ENCODE results near the gene ADAM23.

The ADAM23 gene

DNA sequence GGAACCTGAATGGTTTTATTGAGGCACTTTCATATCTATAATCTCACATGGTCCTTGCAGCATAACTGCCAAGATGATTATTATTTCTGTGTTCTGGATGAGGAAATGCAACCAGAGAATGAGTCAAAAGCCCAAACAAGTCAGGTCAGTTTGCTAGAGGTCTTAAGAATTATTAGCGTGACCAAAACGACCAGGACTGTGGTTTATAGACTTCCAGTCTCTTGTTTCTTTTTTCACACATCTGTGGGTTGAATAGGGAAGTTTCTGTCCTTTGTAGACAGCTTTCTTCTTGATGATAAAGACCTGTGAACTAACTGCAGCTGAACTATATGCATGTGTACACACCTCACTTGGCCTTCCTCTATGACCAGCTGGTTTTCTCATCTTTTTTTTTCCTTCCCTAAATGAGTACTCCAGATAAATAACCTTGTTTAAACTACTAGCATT, 13.9 kb downstream of the ADAM23 start:
- TF ChIP-seq, protein P1, sequence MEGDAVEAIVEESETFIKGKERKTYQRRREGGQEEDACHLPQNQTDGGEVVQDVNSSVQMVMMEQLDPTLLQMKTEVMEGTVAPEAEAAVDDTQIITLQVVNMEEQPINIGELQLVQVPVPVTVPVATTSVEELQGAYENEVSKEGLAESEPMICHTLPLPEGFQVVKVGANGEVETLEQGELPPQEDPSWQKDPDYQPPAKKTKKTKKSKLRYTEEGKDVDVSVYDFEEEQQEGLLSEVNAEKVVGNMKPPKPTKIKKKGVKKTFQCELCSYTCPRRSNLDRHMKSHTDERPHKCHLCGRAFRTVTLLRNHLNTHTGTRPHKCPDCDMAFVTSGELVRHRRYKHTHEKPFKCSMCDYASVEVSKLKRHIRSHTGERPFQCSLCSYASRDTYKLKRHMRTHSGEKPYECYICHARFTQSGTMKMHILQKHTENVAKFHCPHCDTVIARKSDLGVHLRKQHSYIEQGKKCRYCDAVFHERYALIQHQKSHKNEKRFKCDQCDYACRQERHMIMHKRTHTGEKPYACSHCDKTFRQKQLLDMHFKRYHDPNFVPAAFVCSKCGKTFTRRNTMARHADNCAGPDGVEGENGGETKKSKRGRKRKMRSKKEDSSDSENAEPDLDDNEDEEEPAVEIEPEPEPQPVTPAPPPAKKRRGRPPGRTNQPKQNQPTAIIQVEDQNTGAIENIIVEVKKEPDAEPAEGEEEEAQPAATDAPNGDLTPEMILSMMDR (IDR thresholded peaks at IDR 0.05; ENCODE audit: low read length, missing control alignments) = no peak

DNA sequence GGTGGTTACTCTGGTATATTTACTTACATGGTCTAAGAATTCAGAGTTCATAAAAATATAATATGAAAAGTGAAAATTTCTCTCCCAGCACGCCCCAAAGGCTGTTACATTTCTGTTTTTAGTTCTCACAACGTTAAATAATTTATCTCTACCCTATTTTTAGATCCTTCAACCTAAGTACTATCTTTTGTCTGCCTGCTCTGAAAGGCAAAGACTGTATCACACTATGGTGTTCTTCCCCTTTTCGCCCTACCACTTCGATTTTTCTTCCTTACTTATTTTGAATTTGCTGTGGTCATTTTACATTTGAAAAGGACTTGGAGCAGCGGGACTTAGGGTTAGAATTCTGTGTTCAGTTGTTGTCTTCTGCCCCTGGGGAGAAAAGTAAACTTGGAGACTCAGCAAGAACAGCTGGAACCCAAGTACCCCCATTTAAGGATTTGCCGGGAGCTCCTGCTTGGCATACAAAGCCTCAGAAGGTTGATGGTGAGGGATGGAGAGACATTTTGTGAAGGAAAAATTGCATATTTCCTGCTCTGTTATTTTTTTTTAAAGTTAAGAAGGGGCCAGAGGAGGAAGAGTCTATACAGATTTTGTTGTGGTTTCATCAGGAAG, 19.0 kb downstream of the ADAM23 start:
- TF ChIP-seq, protein P1 (IDR thresholded peaks at IDR 0.05; ENCODE audit: low read length, missing control alignments) = no peak
- no peak for DNase-seq (ENCODE audit: low read depth)
- no peak overlapping the region for H3K4me3 ChIP-seq (replicated peaks; ENCODE audit: low read depth, low read length)

More for the DNA sequence above, 13.9 kb downstream of the ADAM23 start:
- no peak for DNase-seq (ENCODE audit: low read depth)
- no peak overlapping the region for H3K4me3 ChIP-seq (replicated peaks; ENCODE audit: low read depth, low read length)

DNA sequence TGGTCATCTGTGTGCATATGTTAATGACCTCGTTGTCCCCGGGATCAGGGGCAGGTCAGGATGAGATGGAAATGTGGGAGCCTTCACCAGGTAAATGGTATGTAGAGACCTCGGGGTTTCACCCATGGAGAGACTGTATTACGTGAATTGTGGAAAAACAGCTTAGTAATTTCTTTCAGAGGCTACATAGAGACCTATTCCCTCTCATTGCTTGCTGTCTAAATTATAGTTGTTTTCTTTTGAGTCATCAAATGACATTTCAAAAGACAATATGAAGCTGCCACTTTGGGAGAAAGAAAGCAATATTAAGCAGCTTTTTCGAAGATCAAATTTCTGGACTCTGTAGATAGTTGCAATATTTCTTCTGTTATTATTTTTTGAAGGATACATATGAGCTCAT, 20.4 kb downstream of the ADAM23 start:
- H3K4me3 ChIP-seq (replicated peaks; ENCODE audit: low read depth, low read length) = no peak overlapping the region
- TF ChIP-seq, protein P1 (IDR thresholded peaks at IDR 0.05; ENCODE audit: low read length, missing control alignments) = no peak
- no peak for DNase-seq (ENCODE audit: low read depth)

DNA sequence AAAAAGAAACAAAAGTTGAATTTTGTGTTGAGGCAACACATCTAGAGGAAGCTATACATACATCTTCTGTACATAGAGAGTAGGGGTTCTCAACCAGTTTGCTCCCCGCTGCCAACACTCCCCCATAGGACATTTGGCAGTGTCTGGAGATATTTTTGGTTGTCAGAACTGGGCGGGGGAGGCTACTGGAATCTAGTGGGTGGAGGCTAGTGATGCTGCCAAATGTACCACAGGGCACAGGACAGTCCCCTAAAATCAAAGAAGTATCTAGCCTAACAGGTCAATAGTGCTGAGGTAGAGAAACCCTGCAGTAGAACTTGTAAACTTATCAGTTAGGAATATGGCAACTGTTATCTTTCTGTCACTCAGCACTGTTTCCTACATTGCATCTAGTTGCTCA, 21.3 kb downstream of the ADAM23 start:
- no peak for DNase-seq (ENCODE audit: low read depth)
- H3K4me3 ChIP-seq (replicated peaks; ENCODE audit: low read depth, low read length) = no peak overlapping the region
- TF ChIP-seq, protein P1 (IDR thresholded peaks at IDR 0.05; ENCODE audit: low read length, missing control alignments) = no peak

DNA sequence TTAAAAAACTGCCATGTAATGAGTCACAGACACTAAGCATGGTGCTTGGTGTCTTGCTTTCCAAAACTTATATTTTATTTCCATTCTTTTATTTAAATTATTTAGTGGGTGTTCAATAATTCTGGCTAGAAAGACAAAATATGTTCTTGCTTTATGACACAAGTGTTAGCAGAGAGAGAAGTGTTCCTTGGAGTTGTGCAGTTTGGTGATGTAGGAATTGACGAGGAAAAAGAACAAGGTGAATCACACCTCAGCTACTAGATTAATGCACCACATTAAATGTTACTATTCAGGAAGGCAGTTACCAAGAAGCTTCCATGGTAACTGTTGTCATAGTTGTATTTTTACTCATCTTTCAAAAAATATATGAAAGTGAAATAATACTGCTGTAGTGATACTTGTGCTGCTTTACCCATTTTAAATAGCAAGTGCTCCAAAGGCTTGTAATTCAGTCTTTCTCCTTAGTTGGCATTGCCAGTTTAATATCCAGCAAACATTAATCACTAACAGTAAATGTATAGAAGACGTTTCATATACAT, 28.3 kb downstream of the ADAM23 start:
- DNase-seq (ENCODE audit: low read depth) = no peak
- H3K4me3 ChIP-seq (replicated peaks; ENCODE audit: low read depth, low read length) = no peak overlapping the region
- TF ChIP-seq, protein P1 (IDR thresholded peaks at IDR 0.05; ENCODE audit: low read length, missing control alignments) = no peak

DNA sequence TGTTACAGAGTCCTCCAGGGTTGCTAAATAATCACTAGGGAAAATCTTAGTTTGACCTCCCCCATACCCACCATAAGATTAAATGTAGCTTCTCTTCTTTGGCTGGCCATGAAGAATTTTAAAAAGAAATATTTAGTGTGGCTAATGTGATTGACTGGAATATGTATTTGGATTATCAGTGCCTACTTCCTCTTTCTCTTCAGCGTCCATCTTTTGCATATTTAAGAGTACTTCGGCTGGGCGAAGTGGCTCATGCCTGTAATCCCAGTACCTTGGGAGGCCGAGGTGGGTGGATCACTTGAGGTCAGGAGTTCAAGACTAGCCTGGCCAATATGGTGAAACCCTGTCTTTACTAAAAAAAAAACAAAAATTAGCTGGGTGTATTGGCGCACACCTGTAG, 28.8 kb downstream of the ADAM23 start:
- no peak for DNase-seq (ENCODE audit: low read depth)
- TF ChIP-seq, protein P1 (IDR thresholded peaks at IDR 0.05; ENCODE audit: low read length, missing control alignments) = no peak
- no peak overlapping the region for H3K4me3 ChIP-seq (replicated peaks; ENCODE audit: low read depth, low read length)

DNA sequence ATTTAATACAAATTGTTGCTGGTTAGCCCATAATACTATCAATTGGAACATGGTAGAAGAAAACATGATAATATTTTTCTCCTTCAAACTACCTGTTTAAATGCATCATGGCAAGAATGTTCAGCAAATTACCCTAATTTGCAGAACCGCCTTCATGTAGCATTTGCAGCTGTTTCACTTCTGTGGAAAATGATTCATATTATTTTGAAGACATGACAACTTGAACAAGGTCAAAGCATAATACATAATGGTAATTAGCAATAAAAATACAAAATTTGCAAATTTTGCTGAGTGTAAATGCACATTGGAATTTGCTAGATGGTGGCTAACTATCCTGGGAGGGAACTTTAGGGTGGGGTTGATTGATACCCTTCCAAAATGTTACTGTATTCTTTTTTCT, 30.8 kb downstream of the ADAM23 start:
- TF ChIP-seq, protein P1 (IDR thresholded peaks at IDR 0.05; ENCODE audit: low read length, missing control alignments) = no peak
- no peak overlapping the region for H3K4me3 ChIP-seq (replicated peaks; ENCODE audit: low read depth, low read length)
- DNase-seq (ENCODE audit: low read depth) = no peak
